Cerebellar cortex (tissue), 1 donor: ENCODE measurements around the gene DNAH6.

Experiments
- DNase-seq: peaks from one replicate; pipeline ENCODE4 v3.0.0-alpha.2; 2015; ENCODE audit warnings: low spot score

The DNAH6 gene

GRCh38 chr2:84801811-84802210 is 285.5 kb downstream of the DNAH6 start:
- no peak for DNase-seq

GRCh38 chr2:84805250-84805958 is 289.1 kb downstream of the DNAH6 start:
- no peak for DNase-seq

GRCh38 chr2:84807063-84807485 is 290.8 kb downstream of the DNAH6 start:
- no peak for DNase-seq

GRCh38 chr2:84808279-84808678 is 292.0 kb downstream of the DNAH6 start:
- no peak for DNase-seq

- DNase-seq, result no peak
These were observed 295.6 kb downstream of the DNAH6 start for GRCh38 chr2:84811839-84812431.

GRCh38 chr2:84815146-84815545 is 298.8 kb downstream of the DNAH6 start:
- DNase-seq, result no peak

- no peak for DNase-seq
These were observed 300.2 kb downstream of the DNAH6 start for GRCh38 chr2:84816426-84817026.

- no peak for DNase-seq
These were observed 300.9 kb downstream of the DNAH6 start for GRCh38 chr2:84817239-84817655.

- DNase-seq, result no peak
These were observed 305.5 kb downstream of the DNAH6 start for GRCh38 chr2:84821806-84822205.

GRCh38 chr2:84823229-84823628 is 306.9 kb downstream of the DNAH6 start:
- DNase-seq, result no peak

- DNase-seq, result no peak
These were observed 307.5 kb downstream of the DNAH6 start for GRCh38 chr2:84823788-84824187.

GRCh38 chr2:84827978-84828575 is 311.8 kb downstream of the DNAH6 start:
- DNase-seq, result no peak

- no peak for DNase-seq
These were observed 313.4 kb downstream of the DNAH6 start for GRCh38 chr2:84829693-84830092.

- no peak for DNase-seq
These were observed 313.8 kb downstream of the DNAH6 start for GRCh38 chr2:84830095-84830494.

- DNase-seq, result no peak
These were observed 314.6 kb downstream of the DNAH6 start for GRCh38 chr2:84830758-84831500.

GRCh38 chr2:84832772-84833461 is 316.6 kb downstream of the DNAH6 start:
- no peak for DNase-seq

GRCh38 chr2:84833481-84834150 is 317.3 kb downstream of the DNAH6 start:
- DNase-seq, result no peak

GRCh38 chr2:84836215-84836614 is 319.9 kb downstream of the DNAH6 start:
- no peak for DNase-seq

- DNase-seq, result no peak
These were observed 322.3 kb downstream of the DNAH6 start for GRCh38 chr2:84838434-84839145.

GRCh38 chr2:84839851-84840250 is 323.6 kb downstream of the DNAH6 start:
- no peak for DNase-seq
